Heart right ventricle (tissue), 16 donors: ENCODE measurements around the gene SGK2. TPM values are rescaled to one million over a fixed set of nuclear protein-coding genes. Genes with fewer than 3 reads are reported as not detected.

Experiments
- ATAC-seq, 8 donors: fragments of 200-7000 bp; cut with Tn5 transposase; one replicate each; pipeline ENCODE4 v1.9.1; 2020; ENCODE audit warnings: mild to moderate bottlenecking in 8 of 8, moderate library complexity in 8 of 8, moderate number of reproducible peaks in 1 of 8
- DNase-seq, 2 donors: peaks; one replicate each; pipeline ENCODE4 v3.0.0-alpha.2; 2020
- H3K27ac ChIP-seq, 10 donors: fragments of 200-600 bp; sonication (generic) in 2 of 10; one replicate each; pipeline versions ENCODE4 v1.5.0 to v1.8.0; 2020 to 2022; ENCODE audit warnings: mild to moderate bottlenecking in 3 of 10
- H3K27me3 ChIP-seq, 7 donors: fragments of 200-600 bp; one replicate each; pipeline ENCODE4 v1.8.0; 2021 to 2022; ENCODE audit warnings: mild to moderate bottlenecking in 2 of 7
- H3K36me3 ChIP-seq, 9 donors: fragments of 200-600 bp; sonication (generic) in 1 of 9; one replicate each; pipeline versions ENCODE4 v1.5.0 to v1.8.0; 2020 to 2022; ENCODE audit warnings: mild to moderate bottlenecking in 2 of 9
- H3K4me1 ChIP-seq, 9 donors: fragments of 200-600 bp; sonication (generic) in 1 of 9; one replicate each; pipeline versions ENCODE4 v1.5.0 to v1.8.0; 2020 to 2022; ENCODE audit warnings: mild to moderate bottlenecking in 4 of 9
- H3K4me3 ChIP-seq, 10 donors: fragments of 200-600 bp; sonication (generic) in 2 of 10; one replicate each; pipeline versions ENCODE4 v1.5.0 to v1.8.0; 2020 to 2022; ENCODE audit warnings: mild to moderate bottlenecking in 7 of 10, moderate library complexity in 2 of 10
- H3K9me3 ChIP-seq, 11 donors: fragments of 200-600 bp in 10 of 11; sonication (generic) in 2 of 11; one replicate each; pipeline versions ENCODE4 v1.5.0 to v1.8.0; 2013 to 2022; ENCODE audit warnings: mild to moderate bottlenecking in 2 of 11, control low read depth in 1 of 11, moderate library complexity in 1 of 11
- WGBS, 2 donors: extraction: QIAGEN DNeasy Blood & Tissue Kit; methylation state at CpG; one replicate each; pipeline ENCODE4 v1.1.7; 2013; ENCODE audit warnings: inconsistent platforms in 1 of 2; 5-methylcytosine and 5-hydroxymethylcytosine counted together
- intact Hi-C, 10 donors: fragments of 100-400 bp; cut with DNase I; formaldehyde crosslinking; loops; one replicate each; pipeline versions ENCODE4 v1.11.1 to v1.14.2; 2022
- polyA plus RNA-seq, 2 donors: library from polyadenylated mRNA; stranded (reverse); fragments of 200-250 nt; gene quantifications; one replicate each; pipeline ENCODE4 v1.2.3, GENCODE V29; 2013
- total RNA-seq, 10 donors: library from RNA; stranded (reverse); fragmentation: NEBNext Ultra II Directional in 3 of 10; extraction: Animal tissue kit (Norgen Biotek cat#: 25700) in 3 of 10; gene quantifications; one replicate each; pipeline versions ENCODE4 v1.2.1 to v1.2.4, GENCODE V29; 2021 to 2023
- TF ChIP-seq, protein P1 (sequence below), 9 donors: fragments of 200-600 bp; sonication (generic) in 2 of 9; IDR thresholded peaks; one replicate each; pipeline versions ENCODE4 v1.5.0 to v1.8.0; 2021 to 2022; ENCODE audit warnings: antibody characterized with exemption in 9 of 9, mild to moderate bottlenecking in 5 of 9, moderate library complexity in 1 of 9
- donor health status: Arrhythmogenic right ventricular cardiomyopathy.
- donor health status: ischemic (EF 13 %, LVEDD 7.1; RV severe dilation, severe dysfunction).
- donor health status: healthy with polysubstance abuse.
- donor health status: DM: no; HTN: yes; CAD: no.
- donor health status: DM: no; HTN: no; CAD: no.
- donor health status: ischemic (EF 25% LVEDD 6.9; RV normal size, moderate dysfunction).
- donor health status: ischemic (EF 25% LVEDD 5.7; RV mildly dilated, moderate dysfunction).
- donor health status: healthy.
- donor health status: DM: yes; HTN: yes; CAD: no.
- donor health status: Ischemic cardiomyopathy.
- donor health status: ischemic (EF 35%, LVEDD 5.7; RV mildly dilated, moderate dysfunction).
- donor health status: nonischemic (EF 11% LVEDD 7.7; RV severe dilation, severe dysfunction).
- donor health status: DM: yes; HTN: yes; CAD: no.
- donor health status: PGD.
- donor health status: ischemic (EF 29% LVEDD 5.4; RV normal size, mild dysfunction).
- donor health status: nonischemic (EF 23%, LVEDD 6.1; RV moderate dilation, normal function).

SGK2 gene
- total and polyA plus RNA-seq, 12 donors: 0.09 to 3.1 (median 0.45) TPM; not detected in 3

DNA sequence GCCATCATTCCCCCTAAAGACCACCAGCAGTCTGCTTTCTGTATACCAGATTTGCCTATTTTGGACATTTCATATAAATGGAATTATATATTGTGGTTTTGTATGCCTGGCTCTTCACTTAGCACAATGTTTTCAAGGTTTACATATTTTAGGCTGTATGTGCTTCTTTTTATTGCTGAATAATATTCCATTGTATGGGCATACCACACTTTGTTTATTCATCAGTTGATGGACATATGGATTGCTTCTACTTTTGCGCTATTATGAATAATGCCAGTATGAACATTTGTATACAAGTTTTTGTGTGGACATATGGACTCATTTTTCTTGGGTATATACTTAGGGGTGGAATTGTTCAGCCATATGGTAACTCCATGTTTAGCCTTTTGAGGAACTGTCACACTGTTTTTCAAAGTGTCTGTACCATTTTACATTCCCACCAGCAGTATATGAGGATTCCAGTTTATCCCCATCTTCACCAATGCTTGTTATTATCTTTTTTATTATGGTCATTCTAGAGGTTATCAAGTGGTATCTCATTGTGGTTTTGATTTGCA is 38.7 kb upstream of the SGK2 start:
- 97 to 100% methylated on average over 1 of the region's 1 CpG for WGBS, 2 donors

DNA sequence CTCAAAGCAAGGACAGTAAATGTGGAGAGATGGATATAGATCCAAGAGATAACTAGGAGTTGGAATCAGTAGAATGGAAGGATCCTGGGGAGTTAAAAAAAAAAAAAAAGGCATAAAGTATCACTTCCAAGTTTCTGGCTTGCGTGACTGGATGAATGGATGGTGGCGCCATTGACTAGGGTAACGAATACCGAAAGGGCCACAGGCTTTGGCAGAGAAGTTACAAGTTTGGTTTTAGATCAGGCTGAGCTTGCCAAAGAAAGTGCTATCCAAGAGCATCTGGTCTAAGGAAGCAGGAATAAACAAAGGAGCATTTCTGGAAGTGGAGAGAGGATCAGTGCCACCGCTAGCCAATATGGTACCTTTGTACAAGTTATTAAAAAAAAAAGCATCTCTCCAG is 33.8 kb upstream of the SGK2 start:
- ATAC-seq (no peak), DNase-seq (no peak)
- WGBS, 2 donors: 78 to 88% methylated on average over 5 of the region's 5 CpGs
- Histone ChIP-seq H3K4me3 (no peak overlapping the region), H3K27me3 (no peaks in the 10 kb centered on the region), H3K9me3 (peaks cover 0 to 14% (median 0%) of the 10 kb centered on the region in 11 donors), H3K4me1 (no peaks in the 10 kb centered on the region), H3K36me3 (no peaks in the 10 kb centered on the region), H3K27ac (no peak overlapping the region)
- TF ChIP-seq, protein P1, sequence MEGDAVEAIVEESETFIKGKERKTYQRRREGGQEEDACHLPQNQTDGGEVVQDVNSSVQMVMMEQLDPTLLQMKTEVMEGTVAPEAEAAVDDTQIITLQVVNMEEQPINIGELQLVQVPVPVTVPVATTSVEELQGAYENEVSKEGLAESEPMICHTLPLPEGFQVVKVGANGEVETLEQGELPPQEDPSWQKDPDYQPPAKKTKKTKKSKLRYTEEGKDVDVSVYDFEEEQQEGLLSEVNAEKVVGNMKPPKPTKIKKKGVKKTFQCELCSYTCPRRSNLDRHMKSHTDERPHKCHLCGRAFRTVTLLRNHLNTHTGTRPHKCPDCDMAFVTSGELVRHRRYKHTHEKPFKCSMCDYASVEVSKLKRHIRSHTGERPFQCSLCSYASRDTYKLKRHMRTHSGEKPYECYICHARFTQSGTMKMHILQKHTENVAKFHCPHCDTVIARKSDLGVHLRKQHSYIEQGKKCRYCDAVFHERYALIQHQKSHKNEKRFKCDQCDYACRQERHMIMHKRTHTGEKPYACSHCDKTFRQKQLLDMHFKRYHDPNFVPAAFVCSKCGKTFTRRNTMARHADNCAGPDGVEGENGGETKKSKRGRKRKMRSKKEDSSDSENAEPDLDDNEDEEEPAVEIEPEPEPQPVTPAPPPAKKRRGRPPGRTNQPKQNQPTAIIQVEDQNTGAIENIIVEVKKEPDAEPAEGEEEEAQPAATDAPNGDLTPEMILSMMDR (IDR thresholded peaks at IDR 0.05): no peak
- intact Hi-C loops: no loop called here

More for the DNA sequence above, 38.7 kb upstream of the SGK2 start:
- H3K27ac ChIP-seq: no peak overlapping the region
- TF ChIP-seq, protein P1 (IDR thresholded peaks at IDR 0.05): no peak
- no peaks in the 10 kb centered on the region for H3K27me3 ChIP-seq
- no peak for ATAC-seq
- no peak overlapping the region for H3K4me3 ChIP-seq
- DNase-seq: no peak
- intact Hi-C loops: no loop called here
- H3K9me3 ChIP-seq: peaks cover 0 to 20% (median 0%) of the 10 kb centered on the region in 11 donors
- peaks cover 0 to 8% (median 0%) of the 10 kb centered on the region in 9 donors for H3K4me1 ChIP-seq
- H3K36me3 ChIP-seq: no peaks in the 10 kb centered on the region

DNA sequence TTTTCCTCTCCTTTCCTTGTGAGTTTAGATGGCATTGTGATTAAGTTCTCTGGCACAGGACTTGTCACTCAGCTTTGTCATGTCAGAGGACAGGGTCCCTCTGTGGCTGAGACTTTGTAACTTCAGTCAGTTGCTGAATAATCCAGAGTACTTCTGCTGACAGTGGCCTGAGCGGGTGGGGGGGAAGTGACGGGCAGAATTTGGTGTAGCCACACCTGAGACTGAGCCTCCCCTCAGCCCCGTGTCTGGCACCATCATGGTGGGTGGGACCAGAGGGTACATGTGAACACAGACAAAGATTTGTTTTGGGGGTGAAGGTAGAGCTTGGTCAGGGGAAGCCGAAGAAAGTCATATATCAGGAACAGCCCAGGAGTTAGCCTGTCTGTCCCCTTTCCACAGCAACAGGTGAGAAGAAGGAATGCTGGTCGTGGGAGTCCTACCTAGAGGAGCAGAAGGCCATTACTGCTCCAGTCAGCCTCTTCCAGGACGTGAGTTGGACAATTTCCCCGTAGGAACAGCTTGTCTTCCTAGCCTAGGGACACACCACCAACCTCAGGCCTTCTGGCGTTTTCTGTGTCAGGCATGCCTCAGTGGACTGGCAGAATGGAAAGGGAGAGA is 30.5 kb upstream of the SGK2 start:
- no peak for ATAC-seq
- WGBS, 2 donors: 84% methylated on average over 8 of the region's 8 CpGs
- TF ChIP-seq, protein P1 (IDR thresholded peaks at IDR 0.05): no peak
- H3K9me3 ChIP-seq: peaks cover 0 to 7% (median 0%) of the 10 kb centered on the region in 11 donors
- no peak for DNase-seq
- H3K4me1 ChIP-seq: no peaks in the 10 kb centered on the region
- no peaks in the 10 kb centered on the region for H3K27me3 ChIP-seq
- no peak overlapping the region for H3K27ac ChIP-seq
- H3K36me3 ChIP-seq: no peaks in the 10 kb centered on the region
- intact Hi-C loops: no loop called here
- H3K4me3 ChIP-seq: no peak overlapping the region

DNA sequence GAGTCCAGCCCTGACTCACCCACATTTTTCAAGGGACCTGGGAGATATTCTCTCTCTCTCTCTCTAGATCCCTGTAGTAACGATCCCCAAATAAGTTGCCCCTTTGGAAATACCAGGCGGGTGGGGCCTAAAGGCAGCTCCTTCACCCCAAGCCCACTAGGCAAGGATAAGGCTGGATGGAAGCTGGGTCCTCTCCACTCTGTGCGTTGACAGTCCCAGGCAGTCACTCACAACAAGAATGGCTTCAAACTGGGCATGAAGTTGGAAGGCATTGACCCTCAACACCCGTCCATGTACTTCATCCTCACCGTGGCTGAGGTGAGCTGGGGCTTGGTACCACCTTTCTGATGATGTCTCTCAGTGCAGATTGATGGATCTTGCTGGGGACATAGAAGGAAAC is 29.8 kb upstream of the SGK2 start:
- Histone ChIP-seq H3K4me1 (no peaks in the 10 kb centered on the region), H3K36me3 (no peaks in the 10 kb centered on the region), H3K27ac (no peak overlapping the region), H3K27me3 (no peaks in the 10 kb centered on the region), H3K4me3 (no peak overlapping the region), H3K9me3 (peaks cover 0 to 6% (median 0%) of the 10 kb centered on the region in 11 donors)
- 91 to 92% methylated on average over 5 of the region's 5 CpGs for WGBS, 2 donors
- ATAC-seq: no peak
- intact Hi-C loops: no loop called here
- TF ChIP-seq, protein P1 (IDR thresholded peaks at IDR 0.05): no peak
- DNase-seq: no peak
